CD14-positive monocyte (primary cell): ENCODE data around the gene CLTC. TPM values are rescaled to one million over a fixed set of nuclear protein-coding genes. Genes with fewer than 3 reads are reported as not detected.

Source experiments
- DNase-seq, 3 donors: peaks; one replicate each; pipeline ENCODE4 v3.0.0-alpha.2; 2011 to 2022
- H2AFZ ChIP-seq: 2 replicates; pipeline ENCODE4 v1.6.0; 2012; ENCODE audit warnings: mild to moderate bottlenecking, low read depth, low read length, inconsistent platforms; ENCODE audit not compliant: insufficient read depth, poor library complexity, severe bottlenecking
- H3K27ac ChIP-seq, 2 donors: 1 replicate in 1 of 2; 2 replicates in 1 of 2; pipeline ENCODE4 v1.5.1; 2012 to 2013; ENCODE audit warnings: low read length in 2 of 2, control low read depth in 1 of 2, inconsistent platforms in 1 of 2, low read depth in 1 of 2, mild to moderate bottlenecking in 1 of 2
- H3K27me3 ChIP-seq, 2 donors: one replicate each; pipeline versions ENCODE4 v1.6.0 to v1.6.1; 2011 to 2013; ENCODE audit warnings: low read length in 2 of 2; ENCODE audit not compliant: control insufficient read depth in 2 of 2, insufficient read depth in 2 of 2
- H3K36me3 ChIP-seq, 2 donors: replicated peaks in 1 of 2; 1 replicate in 1 of 2; 2 replicates in 1 of 2; pipeline versions ENCODE4 v1.5.1 to v1.6.1; 2012 to 2013; ENCODE audit warnings: low read length in 2 of 2, control low read depth in 1 of 2, inconsistent platforms in 1 of 2, mild to moderate bottlenecking in 1 of 2; ENCODE audit not compliant: insufficient read depth in 2 of 2, control insufficient read depth in 1 of 2
- H3K4me1 ChIP-seq, 2 donors: 1 replicate in 1 of 2; 2 replicates in 1 of 2; pipeline versions ENCODE4 v1.5.1 to v1.6.1; 2012 to 2013; ENCODE audit warnings: low read length in 2 of 2, control low read depth in 1 of 2, inconsistent platforms in 1 of 2, mild to moderate bottlenecking in 1 of 2, moderate library complexity in 1 of 2; ENCODE audit not compliant: insufficient read depth in 2 of 2, control insufficient read depth in 1 of 2
- H3K4me2 ChIP-seq: replicated peaks from 2 replicates; pipeline ENCODE3; 2012; ENCODE audit warnings: low read length, moderate library complexity, mild to moderate bottlenecking; ENCODE audit not compliant: poor library complexity, severe bottlenecking; ENCODE audit errors: extremely low read depth
- H3K4me3 ChIP-seq, 3 experiments: fragments of 200-600 bp in 1 of 3; sonication (generic) in 1 of 3; replicated peaks in 1 of 3; 1 replicate in 2 of 3; 2 replicates in 1 of 3; pipeline ENCODE4 v1.5.1; 2011 to 2013; ENCODE audit warnings: low read length in 3 of 3, mild to moderate bottlenecking in 3 of 3, control low read depth in 2 of 3, low read depth in 2 of 3, inconsistent platforms in 1 of 3, moderate library complexity in 1 of 3
- H3K79me2 ChIP-seq: 2 replicates; pipeline ENCODE4 v1.6.0; 2012; ENCODE audit warnings: mild to moderate bottlenecking, control low read depth, inconsistent platforms, low read length, moderate library complexity; ENCODE audit not compliant: insufficient read depth
- H3K9ac ChIP-seq: 2 replicates; pipeline ENCODE4 v1.6.0; 2017; ENCODE audit warnings: low read length, mild to moderate bottlenecking; ENCODE audit not compliant: insufficient read depth, poor library complexity, severe bottlenecking
- H3K9me3 ChIP-seq, 2 donors: replicated peaks in 1 of 2; 1 replicate in 1 of 2; 2 replicates in 1 of 2; pipeline versions ENCODE4 v1.5.1 to v1.6.1; 2012 to 2013; ENCODE audit warnings: low read length in 2 of 2, control low read depth in 1 of 2; ENCODE audit not compliant: control insufficient read depth in 1 of 2, insufficient read depth in 1 of 2
- H4K20me1 ChIP-seq: 2 replicates; pipeline ENCODE4 v1.6.0; 2012; ENCODE audit warnings: mild to moderate bottlenecking, low read length, control low read depth, moderate library complexity; ENCODE audit not compliant: insufficient read depth
- H3K27ac Mint-ChIP-seq, 7 donors: one replicate each; pipeline ENCODE4 v1.8.0; 2020; ENCODE audit warnings: mild to moderate bottlenecking in 7 of 7, mixed read lengths in 7 of 7, moderate library complexity in 6 of 7, inconsistent platforms in 2 of 7
- H3K27me3 Mint-ChIP-seq, 3 donors: one replicate each; pipeline ENCODE4 v1.8.0; 2021 to 2022; ENCODE audit warnings: low read depth in 3 of 3, mild to moderate bottlenecking in 3 of 3, mixed read lengths in 3 of 3, moderate library complexity in 3 of 3, inconsistent platforms in 1 of 3
- H3K36me3 Mint-ChIP-seq, 2 donors: one replicate each; pipeline ENCODE4 v1.8.0; 2020; ENCODE audit warnings: mixed read lengths in 2 of 2, inconsistent platforms in 1 of 2, mild to moderate bottlenecking in 1 of 2
- H3K4me1 Mint-ChIP-seq: one replicate; pipeline ENCODE4 v1.8.0; 2020; ENCODE audit warnings: mild to moderate bottlenecking, mixed read lengths
- H3K4me3 Mint-ChIP-seq, 2 donors: one replicate each; pipeline ENCODE4 v1.8.0; 2020; ENCODE audit warnings: mild to moderate bottlenecking in 2 of 2, mixed read lengths in 2 of 2, moderate library complexity in 1 of 2
- H3K9me3 Mint-ChIP-seq, 7 donors: one replicate each; pipeline ENCODE4 v1.8.0; 2020 to 2022; ENCODE audit warnings: mixed read lengths in 7 of 7, mild to moderate bottlenecking in 6 of 7, moderate library complexity in 6 of 7, inconsistent platforms in 2 of 7
- WGBS: methylation state at CpG from one replicate; pipeline ENCODE4 v1.1.5; 2013; ENCODE audit warnings: missing lambda C conversion rate; ENCODE audit not compliant: insufficient coverage; 5-methylcytosine and 5-hydroxymethylcytosine counted together
- intact Hi-C, 2 donors: fragments of 100-400 bp; cut with micrococcal nuclease; formaldehyde crosslinking; loops; one replicate each; pipeline versions ENCODE4 v1.15.0 to v1.15.1; 2023
- polyA plus RNA-seq, 3 donors: library from polyadenylated mRNA; depleted of rRNA in 1 of 3; unstranded in 2 of 3; stranded (reverse) in 1 of 3; fragments of 300-500 nt in 2 of 3; fragments of >200 nt in 1 of 3; fragmentation: Illumina TruSeq in 2 of 3; gene quantifications; 1 replicate in 2 of 3; 2 replicates in 1 of 3; pipeline ENCODE4 v1.2.3, GENCODE V29; 2012 to 2021
- TF ChIP-seq, protein P1 (sequence below): fragments of 200-600 bp; IDR thresholded peaks from one replicate; pipeline ENCODE4 v1.8.0; 2022; ENCODE audit warnings: antibody characterized with exemption, mild to moderate bottlenecking

The CLTC gene
- polyA plus RNA-seq, 3 donors = 63.3 to 102 (median 65.1) TPM

DNA sequence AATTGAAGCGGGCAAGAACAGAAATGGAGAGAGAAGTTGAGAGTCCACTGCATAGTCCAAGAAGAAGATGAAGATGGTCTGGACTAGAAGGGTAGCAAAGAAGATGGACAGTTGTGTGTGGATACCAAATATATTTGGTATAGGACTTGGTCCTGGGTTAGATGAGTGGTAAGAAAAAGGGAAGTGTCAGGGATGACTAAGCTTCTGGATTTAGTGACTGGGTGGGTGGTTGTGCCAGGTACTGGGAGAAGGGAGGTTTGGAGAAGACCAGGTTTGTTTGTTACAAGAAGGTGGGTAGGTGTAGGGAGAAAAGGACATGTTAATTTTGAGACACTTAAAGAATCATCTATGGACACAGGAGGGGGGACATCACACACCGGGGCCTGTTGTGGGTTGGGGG is 93.2 kb downstream of the CLTC start:
- WGBS = 86% methylated on average over 1 of the region's 2 CpGs
- H3K27ac Mint-ChIP-seq = peak overlapping the region; percentile 20 to 89 (median 80)
- intact Hi-C loops = no loop called here
- Histone ChIP-seq H3K4me3 (peak overlapping the region in 1 of 3 experiments; percentile 19), H3K4me1 (peaks cover 38 to 71% of the 10 kb centered on the region in 2 donors), H3K27me3 (no peaks in the 10 kb centered on the region), H3K9ac (no peak overlapping the region), H3K79me2 (peaks cover 100% of the 10 kb centered on the region), H4K20me1 (peaks cover 99% of the 10 kb centered on the region), H2AFZ (no peak overlapping the region), H3K36me3 (peaks cover 7 to 14% of the 10 kb centered on the region in 2 donors), H3K9me3 (no peaks in the 10 kb centered on the region), H3K4me2 (peak overlapping the region; percentile 37), H3K27ac (peak overlapping the region in 1 of 2 donors; percentile 55)
- peaks cover 71% of the 10 kb centered on the region for H3K4me1 Mint-ChIP-seq
- DNase-seq = peak; percentile 32 to 66 (median 64)
- H3K9me3 Mint-ChIP-seq = peaks cover 0 to 5% (median 0%) of the 10 kb centered on the region in 7 donors
- no peaks in the 10 kb centered on the region for H3K27me3 Mint-ChIP-seq
- peak overlapping the region in 1 of 2 donors; percentile 27 for H3K4me3 Mint-ChIP-seq
- TF ChIP-seq, protein P1, sequence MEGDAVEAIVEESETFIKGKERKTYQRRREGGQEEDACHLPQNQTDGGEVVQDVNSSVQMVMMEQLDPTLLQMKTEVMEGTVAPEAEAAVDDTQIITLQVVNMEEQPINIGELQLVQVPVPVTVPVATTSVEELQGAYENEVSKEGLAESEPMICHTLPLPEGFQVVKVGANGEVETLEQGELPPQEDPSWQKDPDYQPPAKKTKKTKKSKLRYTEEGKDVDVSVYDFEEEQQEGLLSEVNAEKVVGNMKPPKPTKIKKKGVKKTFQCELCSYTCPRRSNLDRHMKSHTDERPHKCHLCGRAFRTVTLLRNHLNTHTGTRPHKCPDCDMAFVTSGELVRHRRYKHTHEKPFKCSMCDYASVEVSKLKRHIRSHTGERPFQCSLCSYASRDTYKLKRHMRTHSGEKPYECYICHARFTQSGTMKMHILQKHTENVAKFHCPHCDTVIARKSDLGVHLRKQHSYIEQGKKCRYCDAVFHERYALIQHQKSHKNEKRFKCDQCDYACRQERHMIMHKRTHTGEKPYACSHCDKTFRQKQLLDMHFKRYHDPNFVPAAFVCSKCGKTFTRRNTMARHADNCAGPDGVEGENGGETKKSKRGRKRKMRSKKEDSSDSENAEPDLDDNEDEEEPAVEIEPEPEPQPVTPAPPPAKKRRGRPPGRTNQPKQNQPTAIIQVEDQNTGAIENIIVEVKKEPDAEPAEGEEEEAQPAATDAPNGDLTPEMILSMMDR = no peak
- peaks cover 33 to 50% of the 10 kb centered on the region in 2 donors for H3K36me3 Mint-ChIP-seq

DNA sequence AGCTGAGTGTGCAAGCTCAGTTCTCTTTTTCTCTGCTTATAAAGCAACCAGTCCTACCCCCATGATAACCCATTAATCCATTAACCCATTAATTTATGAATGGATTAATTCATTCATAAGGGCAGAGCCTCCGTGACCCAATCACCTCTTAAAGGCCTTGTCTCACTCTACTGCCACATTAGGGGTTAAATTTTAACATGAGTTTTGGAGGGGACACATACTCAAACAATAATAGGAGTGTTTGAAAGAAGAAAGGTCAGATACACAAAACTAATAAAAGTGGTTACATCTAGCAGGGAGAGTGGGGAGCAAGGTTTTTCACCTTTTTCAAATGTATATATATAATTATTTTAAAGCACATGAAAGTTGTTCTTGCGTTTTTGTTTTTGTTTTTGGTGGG is 94.6 kb downstream of the CLTC start:
- Mint-ChIP-seq H3K4me1 (peaks cover 69% of the 10 kb centered on the region), H3K27me3 (no peaks in the 10 kb centered on the region), H3K27ac (no peak overlapping the region), H3K36me3 (peaks cover 39 to 61% of the 10 kb centered on the region in 2 donors), H3K4me3 (no peak overlapping the region), H3K9me3 (peaks cover 0 to 5% (median 0%) of the 10 kb centered on the region in 7 donors)
- Histone ChIP-seq H3K4me2 (no peak overlapping the region), H3K79me2 (peaks cover 100% of the 10 kb centered on the region), H3K36me3 (peaks cover 12 to 25% of the 10 kb centered on the region in 2 donors), H3K4me3 (no peak overlapping the region), H3K27me3 (no peaks in the 10 kb centered on the region), H3K27ac (no peak overlapping the region), H3K9ac (no peak overlapping the region), H3K4me1 (peaks cover 29 to 59% of the 10 kb centered on the region in 2 donors), H3K9me3 (no peaks in the 10 kb centered on the region), H2AFZ (no peak overlapping the region), H4K20me1 (peaks cover 99% of the 10 kb centered on the region)
- intact Hi-C loops = no loop called here
- TF ChIP-seq, protein P1 = no peak
- no CpG with 5 or more reads among the region's 2 CpGs for WGBS
- no peak for DNase-seq
